ENCODE measurements around the gene NFIX. TPM values are rescaled to one million over a fixed set of nuclear protein-coding genes. Genes with fewer than 3 reads are reported as not detected.

NFIX gene
- total and polyA plus RNA-seq, 9 of the 15 experiments (the other 6 are each of a cell fraction or from before 2014, with no cell fraction given) = 0.28 to 26.8 (median 5.4) TPM

DNA sequence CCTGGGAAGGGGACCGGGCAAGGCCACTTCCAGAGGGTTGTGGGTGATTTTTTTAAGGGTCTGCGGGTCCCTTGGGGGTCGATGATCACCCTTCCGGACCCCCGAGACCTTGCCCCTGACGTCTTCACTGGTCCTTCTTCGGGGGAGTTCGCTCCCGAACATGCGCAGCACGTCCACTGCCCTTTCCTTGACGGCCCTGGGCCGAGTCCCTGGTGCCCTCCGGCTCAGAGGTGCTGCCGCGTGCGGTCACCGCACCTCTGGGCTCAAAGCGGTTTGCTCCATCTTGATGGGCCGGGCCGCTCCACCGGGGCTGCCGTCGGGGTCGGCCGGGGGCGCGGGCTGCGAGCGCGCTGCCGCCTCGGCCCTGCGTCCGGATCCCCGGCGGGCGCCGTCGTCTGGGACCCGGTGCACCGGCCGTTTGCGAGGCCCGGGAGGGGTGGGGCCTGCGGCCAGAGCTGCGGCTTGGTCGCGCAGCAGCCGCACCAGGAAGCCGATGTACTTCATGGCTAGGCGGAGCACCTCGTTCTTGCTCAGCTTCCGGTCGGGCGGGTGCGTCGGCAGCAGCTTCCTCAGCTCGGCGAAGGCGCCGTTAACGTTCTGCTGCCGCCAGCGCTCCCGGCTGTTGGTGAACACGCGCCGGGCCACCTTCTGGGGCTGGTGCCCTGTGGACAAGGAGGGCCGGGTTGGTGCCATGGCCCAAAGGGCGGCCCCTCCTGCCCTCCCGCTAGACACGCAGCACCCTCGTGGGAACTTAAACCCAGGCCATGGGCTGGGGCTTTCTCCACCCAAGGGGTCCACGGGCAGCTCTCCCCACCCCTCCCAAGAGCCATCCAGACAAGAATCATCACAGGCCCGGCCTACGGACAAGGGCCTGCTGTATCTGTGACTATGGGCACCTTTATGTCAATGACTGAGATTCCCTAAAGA, 104.1 kb downstream of the NFIX start (continued):
- TF ChIP-seq ZBTB40 (IDR thresholded peaks at IDR 0.05) (peak; percentile 91), ZBTB40 (CRISPR knock-in tag; IDR thresholded peaks at IDR 0.05) (no peak), FOS (IDR thresholded peaks at IDR 0.05; ENCODE audit: extremely low read depth, insufficient read length) (no peak), CTCFL (IDR thresholded peaks at IDR 0.05; ENCODE audit: borderline replicate concordance, insufficient read depth, low read depth, low read length, poor library complexity, severe bottlenecking) (no peak), RBBP5 (IDR thresholded peaks at IDR 0.05; ENCODE audit: borderline replicate concordance, insufficient read depth, low read length, poor library complexity, severe bottlenecking) (peak; percentile 89), RBM15 (IDR thresholded peaks at IDR 0.05; ENCODE audit: insufficient read depth, low read length) (no peak), HMGN3 (IDR thresholded peaks at IDR 0.05; ENCODE audit: borderline replicate concordance, extremely low read depth, insufficient read length, low read depth, low read length) (peak; percentile 96), ZNF12 (CRISPR knock-in tag; IDR thresholded peaks at IDR 0.05) (peak; percentile 89; the same call in 1 of the 2 replicates)
- TF ChIP-seq, protein P1, sequence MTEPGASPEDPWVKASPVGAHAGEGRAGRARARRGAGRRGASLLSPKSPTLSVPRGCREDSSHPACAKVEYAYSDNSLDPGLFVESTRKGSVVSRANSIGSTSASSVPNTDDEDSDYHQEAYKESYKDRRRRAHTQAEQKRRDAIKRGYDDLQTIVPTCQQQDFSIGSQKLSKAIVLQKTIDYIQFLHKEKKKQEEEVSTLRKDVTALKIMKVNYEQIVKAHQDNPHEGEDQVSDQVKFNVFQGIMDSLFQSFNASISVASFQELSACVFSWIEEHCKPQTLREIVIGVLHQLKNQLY (CRISPR knock-in tag; conservative IDR thresholded peaks at IDR 0.05) = no peak
- TF ChIP-seq, protein P2, sequence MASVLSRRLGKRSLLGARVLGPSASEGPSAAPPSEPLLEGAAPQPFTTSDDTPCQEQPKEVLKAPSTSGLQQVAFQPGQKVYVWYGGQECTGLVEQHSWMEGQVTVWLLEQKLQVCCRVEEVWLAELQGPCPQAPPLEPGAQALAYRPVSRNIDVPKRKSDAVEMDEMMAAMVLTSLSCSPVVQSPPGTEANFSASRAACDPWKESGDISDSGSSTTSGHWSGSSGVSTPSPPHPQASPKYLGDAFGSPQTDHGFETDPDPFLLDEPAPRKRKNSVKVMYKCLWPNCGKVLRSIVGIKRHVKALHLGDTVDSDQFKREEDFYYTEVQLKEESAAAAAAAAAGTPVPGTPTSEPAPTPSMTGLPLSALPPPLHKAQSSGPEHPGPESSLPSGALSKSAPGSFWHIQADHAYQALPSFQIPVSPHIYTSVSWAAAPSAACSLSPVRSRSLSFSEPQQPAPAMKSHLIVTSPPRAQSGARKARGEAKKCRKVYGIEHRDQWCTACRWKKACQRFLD (CRISPR knock-in tag; IDR thresholded peaks at IDR 0.05) = peak; percentile 95
